KMS-11 (cell line): ENCODE results near the gene MTG2.

Experiments used
- H2AFZ ChIP-seq: fragments of 200-600 bp; sonication (generic); 2 replicates; pipeline ENCODE4 v1.6.1; 2016; ENCODE audit warnings: antibody characterized with exemption, mixed run types, low read depth
- H3K27ac ChIP-seq: fragments of 200-600 bp; sonication (generic); 2 replicates; pipeline ENCODE4 v1.6.1; 2016; ENCODE audit warnings: mild to moderate bottlenecking, mixed run types
- H3K27me3 ChIP-seq: fragments of 200-600 bp; sonication (generic); 2 replicates; pipeline ENCODE4 v1.6.1; 2017; ENCODE audit warnings: mild to moderate bottlenecking, low read depth, mixed run types, moderate library complexity; ENCODE audit not compliant: insufficient read depth
- H3K36me3 ChIP-seq: fragments of 200-600 bp; sonication (generic); 2 replicates; pipeline ENCODE4 v1.6.1; 2017; ENCODE audit warnings: mild to moderate bottlenecking, mixed run types; ENCODE audit not compliant: insufficient read depth
- H3K4me1 ChIP-seq: fragments of 200-600 bp; sonication (generic); 2 replicates; pipeline ENCODE4 v1.6.1; 2016; ENCODE audit warnings: mild to moderate bottlenecking, low read depth, mixed run types; ENCODE audit not compliant: poor library complexity, severe bottlenecking
- H3K4me2 ChIP-seq: fragments of 200-600 bp; sonication (generic); 2 replicates; pipeline ENCODE4 v1.7.0; 2016; ENCODE audit warnings: mild to moderate bottlenecking, mixed run types
- H3K4me3 ChIP-seq: fragments of 200-600 bp; sonication (generic); IDR thresholded peaks from 2 replicates; pipeline ENCODE4 v1.6.1; 2017; ENCODE audit warnings: low read depth, low read length, mixed read lengths; ENCODE audit not compliant: insufficient read depth
- H3K79me2 ChIP-seq: fragments of 200-600 bp; sonication (generic); 2 replicates; pipeline ENCODE4 v1.6.1; 2016; ENCODE audit warnings: low read depth, mixed run types; ENCODE audit not compliant: insufficient read depth
- H3K9ac ChIP-seq: fragments of 200-600 bp; sonication (generic); 2 replicates; pipeline ENCODE4 v1.6.1; 2016; ENCODE audit warnings: mild to moderate bottlenecking, mixed run types
- H4K20me1 ChIP-seq: fragments of 200-600 bp; sonication (generic); 2 replicates; pipeline ENCODE4 v1.6.1; 2016; ENCODE audit warnings: mild to moderate bottlenecking, mixed run types; ENCODE audit not compliant: insufficient read depth
- CTCF ChIP-seq: fragments of 200-600 bp; sonication (generic); conservative IDR thresholded peaks from 2 replicates; pipeline ENCODE4 v1.6.1; 2017; ENCODE audit warnings: low read depth, mild to moderate bottlenecking, antibody characterized with exemption, low read length, moderate library complexity, mixed read lengths

The MTG2 gene

DNA sequence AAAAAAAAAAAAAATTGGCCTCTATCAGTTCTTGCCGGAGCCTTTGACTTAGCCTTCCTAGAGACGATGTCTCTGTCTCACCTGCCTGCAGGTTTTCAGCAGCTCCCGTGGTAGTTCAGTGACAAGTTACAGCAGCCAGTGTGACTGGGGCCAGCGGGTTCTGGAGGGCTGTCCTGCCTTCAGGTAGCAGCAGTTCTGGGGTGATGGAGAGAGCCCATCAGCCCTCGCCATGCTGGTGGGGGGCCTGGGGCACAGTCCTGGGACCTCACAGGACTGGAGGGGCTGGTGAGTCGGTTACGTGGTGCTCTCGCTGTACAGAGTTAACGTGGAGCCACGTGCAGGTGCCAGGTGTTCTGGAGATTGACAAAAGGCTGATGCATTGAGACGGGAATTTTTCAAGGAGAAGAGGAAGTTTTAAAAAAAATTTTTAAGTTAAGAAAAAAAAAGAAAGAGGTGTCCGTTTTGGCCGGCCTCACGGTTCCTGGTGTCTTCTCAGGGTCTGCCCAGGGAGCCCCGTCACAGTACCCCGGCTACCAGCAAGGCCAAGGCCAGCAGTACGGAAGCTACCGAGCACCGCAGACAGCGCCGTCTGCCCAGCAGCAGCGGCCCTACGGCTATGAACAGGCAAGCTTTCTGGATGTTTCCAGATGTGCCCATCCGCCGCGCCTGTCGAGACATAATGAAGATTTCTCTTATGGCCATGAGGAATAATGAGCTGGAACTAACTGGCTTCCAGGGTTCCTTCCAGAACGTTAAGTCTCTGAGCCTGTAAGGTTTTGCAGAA lies 8.6 kb upstream of the MTG2 start:
- Histone ChIP-seq H3K4me3 (no peak overlapping the region), H3K9ac (no peak overlapping the region), H3K27ac (no peak overlapping the region), H2AFZ (no peak overlapping the region), H3K4me1 (no peaks in the 10 kb centered on the region), H4K20me1 (no peaks in the 10 kb centered on the region), H3K79me2 (no peaks in the 10 kb centered on the region), H3K27me3 (no peaks in the 10 kb centered on the region), H3K4me2 (no peak overlapping the region), H3K36me3 (no peaks in the 10 kb centered on the region)
- TF ChIP-seq CTCF: no peak

DNA sequence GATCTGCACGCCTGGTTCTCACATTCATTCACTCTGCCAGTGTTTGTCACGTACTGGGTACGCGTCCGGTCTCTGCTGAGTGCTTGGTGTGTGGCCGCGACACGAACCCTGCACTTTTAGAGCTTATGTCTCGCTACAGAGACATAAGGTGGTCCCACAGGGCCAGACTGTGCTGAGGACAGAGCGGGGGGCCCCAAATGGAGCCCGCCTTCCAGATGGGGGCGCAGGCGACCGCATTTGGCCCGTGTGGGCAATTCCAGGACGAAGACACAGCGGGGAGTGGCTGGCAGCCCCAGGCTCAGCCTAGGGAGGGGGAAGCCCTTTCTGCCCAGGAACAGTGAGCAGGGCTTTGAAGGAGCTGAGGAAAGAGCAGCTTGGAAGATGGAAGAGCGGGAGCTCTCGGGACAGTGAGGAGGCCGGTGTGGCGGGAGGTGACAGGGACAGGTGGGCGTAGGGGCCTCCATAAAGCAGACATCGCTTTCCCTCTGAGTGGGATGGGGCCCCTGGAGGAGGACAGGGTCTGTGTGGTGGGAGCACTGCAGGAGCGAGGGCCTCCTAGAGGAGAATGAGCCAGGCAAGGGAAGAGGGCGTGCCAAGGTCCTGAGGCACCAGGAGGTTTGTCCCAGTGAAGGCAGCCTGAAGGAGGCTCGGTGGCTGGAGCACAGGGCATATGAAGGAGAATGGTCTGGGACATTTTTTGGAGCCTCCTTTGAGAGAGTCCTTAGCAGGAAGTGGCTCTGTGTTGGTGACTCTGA lies 7.8 kb upstream of the MTG2 start:
- Histone ChIP-seq H3K79me2 (no peaks in the 10 kb centered on the region), H4K20me1 (no peaks in the 10 kb centered on the region; the same call in 1 of the 2 replicates), H3K4me3 (no peak overlapping the region), H3K9ac (no peak overlapping the region), H3K4me1 (no peaks in the 10 kb centered on the region), H3K27ac (no peak overlapping the region), H2AFZ (no peak overlapping the region), H3K4me2 (no peak overlapping the region), H3K27me3 (no peaks in the 10 kb centered on the region), H3K36me3 (no peaks in the 10 kb centered on the region)
- no peak for TF ChIP-seq CTCF

- H2AFZ ChIP-seq: no peak overlapping the region
- H3K4me1 ChIP-seq: no peaks in the 10 kb centered on the region
- no peak overlapping the region for H3K4me3 ChIP-seq
- no peak overlapping the region for H3K27ac ChIP-seq
- H3K9ac ChIP-seq: no peak overlapping the region
- no peaks in the 10 kb centered on the region for H3K36me3 ChIP-seq
- H3K4me2 ChIP-seq: no peak overlapping the region
- H4K20me1 ChIP-seq: no peaks in the 10 kb centered on the region; the same call in 1 of the 2 replicates
- TF ChIP-seq CTCF: no peak
- no peaks in the 10 kb centered on the region for H3K79me2 ChIP-seq
- no peaks in the 10 kb centered on the region for H3K27me3 ChIP-seq
Observed at GRCh38 chr20:62175711-62176110, 7.1 kb upstream of the MTG2 start.

DNA sequence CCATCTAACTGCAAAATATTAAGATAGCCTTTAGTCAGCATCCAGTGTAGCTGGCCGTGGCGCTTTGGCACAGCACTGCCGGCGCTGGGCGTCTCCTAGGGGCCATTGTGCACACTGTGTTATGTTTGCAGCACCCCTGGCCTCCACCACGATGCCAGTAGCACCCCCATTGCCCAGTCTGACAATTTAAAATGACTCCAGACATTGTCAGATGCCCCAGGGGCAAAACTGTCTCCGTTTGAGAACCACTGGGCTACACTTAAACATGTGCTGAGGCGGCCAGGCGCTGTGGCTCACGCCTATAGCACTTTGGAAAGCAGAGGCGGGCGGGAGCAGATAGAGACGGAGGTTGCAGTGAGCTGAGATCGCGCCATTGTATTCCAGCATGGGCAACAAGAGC lies 6.0 kb upstream of the MTG2 start:
- H3K27me3 ChIP-seq: no peaks in the 10 kb centered on the region
- no peak for TF ChIP-seq CTCF
- no peak overlapping the region for H3K4me3 ChIP-seq
- peaks cover 5% of the 10 kb centered on the region for H3K4me1 ChIP-seq
- H2AFZ ChIP-seq: no peak overlapping the region
- H3K36me3 ChIP-seq: no peaks in the 10 kb centered on the region
- H3K4me2 ChIP-seq: no peak overlapping the region
- H3K79me2 ChIP-seq: no peaks in the 10 kb centered on the region
- H4K20me1 ChIP-seq: no peaks in the 10 kb centered on the region; the same call in 1 of the 2 replicates
- no peak overlapping the region for H3K9ac ChIP-seq
- no peak overlapping the region for H3K27ac ChIP-seq
